Measurements from ENCODE around the gene ASPDH.
A peak's percentile ranks its signal among the peaks of the same experiment; 100 is the strongest.

The ASPDH gene

DNA sequence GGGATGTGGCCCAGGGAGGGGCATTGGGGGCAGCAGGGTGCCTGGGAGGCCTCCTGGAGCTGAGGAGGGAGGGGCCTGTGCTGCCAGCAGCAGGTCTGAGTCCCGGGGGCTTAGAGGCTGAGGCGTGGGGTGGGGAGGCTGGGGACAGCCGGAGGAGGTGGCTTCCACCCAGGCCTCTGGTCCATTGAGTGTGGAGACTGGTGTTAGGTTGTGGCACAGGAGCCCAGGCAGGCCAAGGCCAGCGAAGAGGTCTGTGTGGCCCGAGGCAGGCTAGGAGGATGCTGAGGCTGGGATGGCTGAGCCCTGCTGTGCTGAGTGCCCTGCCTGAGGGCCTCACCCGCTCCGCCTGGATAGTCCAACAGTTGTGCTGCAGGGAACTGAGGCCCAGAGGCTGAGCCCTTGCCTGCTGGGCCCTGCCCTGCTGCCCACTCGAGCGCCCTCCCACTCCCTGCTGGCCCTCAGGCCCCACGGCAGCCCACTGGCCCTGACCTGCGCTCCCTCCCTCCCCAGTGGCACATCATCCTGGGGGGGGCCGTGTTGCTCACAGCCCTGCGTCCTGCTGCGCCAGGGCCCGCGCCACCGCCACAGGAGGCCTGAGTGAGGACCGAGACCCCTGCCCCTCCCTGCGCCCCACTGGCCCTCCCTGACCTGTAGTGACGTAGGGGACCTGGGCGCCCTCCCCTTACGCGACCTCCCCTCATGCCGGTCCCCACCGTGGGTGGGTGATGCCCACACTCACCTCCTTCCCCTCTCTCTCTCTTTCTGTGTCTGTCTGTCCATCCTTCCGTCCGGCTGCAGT lies 32.2 kb downstream of the ASPDH start:
- Histone ChIP-seq H3K4me3 (ENCODE audit: low read depth, low read length) (no peak overlapping the region), H3K27me3 (replicated peaks) (no peaks in the 10 kb centered on the region), H3K36me3 (replicated peaks) (peaks cover 22% of the 10 kb centered on the region), H3K27ac (no peak overlapping the region)
- in situ Hi-C loops (cut with HindIII; ENCODE audit: low pct_ligation_motif_present, low sequenced_read_pairs), result no loop called here
- DNase-seq, result no peak
- TF ChIP-seq, protein P1, sequence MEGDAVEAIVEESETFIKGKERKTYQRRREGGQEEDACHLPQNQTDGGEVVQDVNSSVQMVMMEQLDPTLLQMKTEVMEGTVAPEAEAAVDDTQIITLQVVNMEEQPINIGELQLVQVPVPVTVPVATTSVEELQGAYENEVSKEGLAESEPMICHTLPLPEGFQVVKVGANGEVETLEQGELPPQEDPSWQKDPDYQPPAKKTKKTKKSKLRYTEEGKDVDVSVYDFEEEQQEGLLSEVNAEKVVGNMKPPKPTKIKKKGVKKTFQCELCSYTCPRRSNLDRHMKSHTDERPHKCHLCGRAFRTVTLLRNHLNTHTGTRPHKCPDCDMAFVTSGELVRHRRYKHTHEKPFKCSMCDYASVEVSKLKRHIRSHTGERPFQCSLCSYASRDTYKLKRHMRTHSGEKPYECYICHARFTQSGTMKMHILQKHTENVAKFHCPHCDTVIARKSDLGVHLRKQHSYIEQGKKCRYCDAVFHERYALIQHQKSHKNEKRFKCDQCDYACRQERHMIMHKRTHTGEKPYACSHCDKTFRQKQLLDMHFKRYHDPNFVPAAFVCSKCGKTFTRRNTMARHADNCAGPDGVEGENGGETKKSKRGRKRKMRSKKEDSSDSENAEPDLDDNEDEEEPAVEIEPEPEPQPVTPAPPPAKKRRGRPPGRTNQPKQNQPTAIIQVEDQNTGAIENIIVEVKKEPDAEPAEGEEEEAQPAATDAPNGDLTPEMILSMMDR (IDR thresholded peaks at IDR 0.05; ENCODE audit: low read depth, low read length, missing control alignments), result no peak

DNA sequence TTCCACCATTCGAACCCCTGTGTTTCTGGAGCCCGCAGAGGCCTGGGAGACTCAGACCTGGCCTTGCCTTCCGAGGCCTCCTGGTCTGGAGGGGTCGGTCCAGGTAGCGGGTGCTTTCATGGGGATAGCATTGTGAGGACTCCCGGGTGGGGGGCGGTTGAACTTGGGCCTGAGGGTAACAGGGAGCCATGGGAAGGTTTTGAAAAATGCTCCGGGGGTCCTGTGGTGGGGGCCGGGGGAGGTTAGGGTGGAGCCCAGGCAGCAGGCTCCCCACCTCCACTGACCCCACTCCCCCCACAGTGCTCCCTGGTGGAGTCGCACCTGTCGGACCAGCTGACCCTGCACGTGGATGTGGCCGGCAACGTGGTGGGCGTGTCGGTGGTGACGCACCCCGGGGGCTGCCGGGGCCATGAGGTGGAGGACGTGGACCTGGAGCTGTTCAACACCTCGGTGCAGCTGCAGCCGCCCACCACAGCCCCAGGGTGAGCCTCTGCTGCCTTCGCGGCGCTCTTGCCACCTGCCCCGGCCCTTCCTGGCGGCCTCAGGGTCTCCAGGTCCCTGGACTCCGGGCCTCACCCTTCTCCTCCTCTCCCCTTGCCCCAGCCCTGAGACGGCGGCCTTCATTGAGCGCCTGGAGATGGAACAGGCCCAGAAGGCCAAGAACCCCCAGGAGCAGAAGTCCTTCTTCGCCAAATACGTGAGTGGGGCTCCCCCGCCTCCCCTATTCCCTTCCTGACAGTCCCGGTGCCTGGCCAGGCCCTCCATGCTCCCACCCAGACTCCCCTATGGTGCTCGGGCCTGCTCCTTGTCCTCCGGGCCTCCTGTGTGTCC lies 33.2 kb downstream of the ASPDH start:
- in situ Hi-C loops (cut with HindIII; ENCODE audit: low pct_ligation_motif_present, low sequenced_read_pairs), result no loop called here
- Histone ChIP-seq H3K36me3 (replicated peaks) (peaks cover 22% of the 10 kb centered on the region), H3K27ac (no peak overlapping the region), H3K4me3 (ENCODE audit: low read depth, low read length) (no peak overlapping the region), H3K27me3 (replicated peaks) (no peaks in the 10 kb centered on the region)
- no peak for DNase-seq
- TF ChIP-seq, protein P1 (IDR thresholded peaks at IDR 0.05; ENCODE audit: low read depth, low read length, missing control alignments), result no peak

DNA sequence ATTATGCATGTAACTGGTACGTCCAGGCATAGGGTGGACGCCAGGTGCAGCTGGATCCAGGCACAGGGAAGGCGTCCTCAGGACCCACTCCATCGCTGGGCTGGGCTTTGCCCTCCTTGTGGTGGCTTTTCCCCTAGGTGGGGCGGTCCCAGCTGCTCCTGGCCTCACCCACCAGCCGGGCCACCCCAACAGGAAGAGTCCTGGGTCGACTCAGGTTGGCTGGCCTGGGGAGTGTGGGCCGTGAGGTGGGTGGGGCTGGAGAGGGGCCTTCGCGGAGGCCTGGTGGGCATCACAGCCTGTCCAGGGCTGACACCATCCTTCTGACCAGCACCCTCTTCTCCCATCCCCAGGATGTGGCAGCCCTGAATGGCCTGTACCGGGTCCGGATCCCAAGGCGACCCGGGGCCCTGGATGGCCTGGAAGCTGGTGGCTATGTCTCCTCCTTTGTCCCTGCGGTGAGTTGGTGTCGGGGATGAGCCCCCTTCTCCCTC lies 33.9 kb downstream of the ASPDH start:
- Histone ChIP-seq H3K4me3 (ENCODE audit: low read depth, low read length) (no peak overlapping the region), H3K36me3 (replicated peaks) (peaks cover 22% of the 10 kb centered on the region), H3K27me3 (replicated peaks) (no peaks in the 10 kb centered on the region), H3K27ac (no peak overlapping the region)
- in situ Hi-C loops (cut with HindIII; ENCODE audit: low pct_ligation_motif_present, low sequenced_read_pairs), result no loop called here
- TF ChIP-seq, protein P1 (IDR thresholded peaks at IDR 0.05; ENCODE audit: low read depth, low read length, missing control alignments), result no peak
- no peak for DNase-seq

DNA sequence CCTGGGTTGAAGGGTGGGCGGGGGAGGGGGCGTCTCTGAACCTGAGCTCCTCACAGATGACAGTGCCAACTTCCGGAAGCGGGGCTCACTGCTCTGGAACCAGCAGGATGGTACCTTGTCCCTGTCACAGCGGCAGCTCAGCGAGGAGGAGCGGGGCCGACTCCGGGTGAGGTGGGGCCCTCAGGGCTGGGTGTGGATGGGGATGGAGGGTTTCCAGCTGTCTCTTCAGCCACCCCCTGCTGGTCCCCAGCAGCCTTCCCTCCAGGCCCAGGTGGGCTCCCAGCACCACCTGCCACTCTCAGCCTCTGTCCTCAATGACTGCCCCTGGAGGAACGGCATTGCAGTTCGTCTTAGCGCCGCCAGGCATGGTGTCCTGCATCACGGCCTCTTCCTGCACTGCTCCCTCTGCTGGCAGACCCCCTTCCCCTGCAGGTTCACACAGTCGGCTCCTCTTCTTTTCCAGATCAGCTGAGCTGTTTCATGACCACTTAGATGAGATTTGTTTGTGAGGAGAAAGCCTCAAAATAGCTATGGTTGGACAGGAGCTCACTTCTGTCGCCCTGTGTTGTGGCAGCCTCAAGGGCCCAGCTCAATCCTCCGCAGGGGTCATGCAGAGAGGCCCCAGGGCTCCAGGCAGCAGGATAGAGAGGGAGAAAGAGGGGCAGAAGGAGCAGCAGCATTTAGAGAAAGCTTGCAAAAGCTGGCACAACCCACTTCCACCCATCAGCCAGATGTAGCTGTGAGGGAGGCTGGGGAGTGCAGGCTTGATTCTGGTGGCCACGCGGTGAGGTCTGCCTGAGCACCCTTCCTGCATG lies 34.6 kb downstream of the ASPDH start:
- Histone ChIP-seq H3K4me3 (ENCODE audit: low read depth, low read length) (no peak overlapping the region), H3K27ac (no peak overlapping the region), H3K36me3 (replicated peaks) (peaks cover 22% of the 10 kb centered on the region), H3K27me3 (replicated peaks) (no peaks in the 10 kb centered on the region)
- peak; percentile 38 for DNase-seq
- in situ Hi-C loops (cut with HindIII; ENCODE audit: low pct_ligation_motif_present, low sequenced_read_pairs), result no loop called here
- TF ChIP-seq, protein P1 (IDR thresholded peaks at IDR 0.05; ENCODE audit: low read depth, low read length, missing control alignments), result peak; percentile 79

DNA sequence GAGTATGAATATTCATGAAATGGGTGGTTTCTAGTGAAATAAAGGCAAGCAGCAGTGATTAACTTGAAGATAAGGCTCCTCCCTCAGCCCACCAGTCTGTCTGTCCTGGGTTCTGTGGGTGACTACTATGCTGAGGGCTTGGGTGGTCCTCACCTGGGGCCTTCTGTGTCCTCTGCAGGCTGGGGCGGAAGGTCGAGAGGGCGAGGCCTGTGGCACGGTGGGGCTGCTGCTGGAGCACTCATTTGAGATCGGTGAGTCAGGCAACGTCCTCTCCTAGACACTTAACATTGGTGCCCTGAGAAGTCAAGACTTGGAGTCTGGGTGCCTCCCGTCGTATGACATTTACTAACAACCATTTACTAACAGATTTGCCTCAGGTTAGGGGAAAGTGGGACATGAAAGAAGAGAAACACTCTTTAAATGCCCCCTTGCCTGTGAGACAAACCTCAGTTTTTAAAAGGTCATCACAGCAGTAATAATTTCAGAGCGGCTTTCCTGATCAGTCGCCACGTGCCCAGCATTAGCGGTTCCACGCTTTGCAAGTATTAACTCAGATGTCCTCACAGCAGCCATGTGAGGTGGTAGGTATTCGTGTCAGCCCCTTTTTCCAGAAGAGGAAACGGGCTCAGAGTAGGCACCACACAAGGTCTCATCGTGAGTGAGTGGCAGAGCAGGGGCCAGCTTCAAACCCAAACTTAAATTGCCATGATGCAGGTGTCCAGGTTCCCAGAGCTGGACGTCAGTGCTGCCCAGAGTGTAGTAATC lies 35.8 kb downstream of the ASPDH start:
- no peak overlapping the region for H3K4me3 ChIP-seq (ENCODE audit: low read depth, low read length)
- no peaks in the 10 kb centered on the region for H3K27me3 ChIP-seq (replicated peaks)
- TF ChIP-seq, protein P1 (IDR thresholded peaks at IDR 0.05; ENCODE audit: low read depth, low read length, missing control alignments), result no peak
- no peak for DNase-seq
- H3K36me3 ChIP-seq (replicated peaks), result peaks cover 20% of the 10 kb centered on the region
- in situ Hi-C loops (cut with HindIII; ENCODE audit: low pct_ligation_motif_present, low sequenced_read_pairs), result no loop called here
- H3K27ac ChIP-seq, result no peak overlapping the region

Data from brain microvascular endothelial cell (primary cell).